Measurements from ENCODE around the gene RNF175.
"Not testable (repeated sequence)": the region's sequence is repeated elsewhere in the genome, so short reads cannot be mapped to it uniquely, and the experiment has no call there.

Gene RNF175

DNA sequence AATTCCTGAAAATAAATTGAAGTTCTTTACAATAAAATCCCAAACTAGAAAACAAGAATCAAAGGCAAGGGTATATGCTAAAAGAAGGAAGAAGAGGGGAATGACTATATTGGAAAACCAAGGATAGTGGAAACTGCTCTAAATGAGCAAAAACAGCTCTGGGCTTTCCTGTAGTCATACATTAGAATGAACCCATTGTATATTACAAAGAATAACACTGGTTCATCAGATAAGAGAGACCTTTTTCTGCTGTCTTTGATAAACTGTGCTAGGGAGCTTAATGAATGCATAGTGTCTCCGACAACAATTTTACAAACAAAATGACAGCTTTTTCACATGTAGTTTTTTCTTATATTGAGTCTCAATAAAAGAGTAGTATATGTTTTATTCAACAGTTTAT is 49.1 kb downstream of the RNF175 start:
- H3K4me1 Mint-ChIP-seq: peaks cover 3 to 13% of the 10 kb centered on the region in 2 donors

GRCh38 chr4:153706519-153706918 is 53.3 kb downstream of the RNF175 start:
- peaks cover 3 to 13% of the 10 kb centered on the region in 2 donors for H3K4me1 Mint-ChIP-seq
- no peaks in the 10 kb centered on the region for H3K27me3 Mint-ChIP-seq
- DNase-seq: no peak
- no peak overlapping the region for H3K4me3 Mint-ChIP-seq
- peaks cover 0 to 2% of the 10 kb centered on the region in 2 donors for H3K36me3 Mint-ChIP-seq
- no peaks in the 10 kb centered on the region for H3K9me3 Mint-ChIP-seq
- peak; percentile 51 to 65 for ATAC-seq (replicated peaks)
- H3K27ac Mint-ChIP-seq: peak overlapping the region; percentile 59

More for the DNA sequence above, 49.1 kb downstream of the RNF175 start:
- no peaks in the 10 kb centered on the region for H3K36me3 Mint-ChIP-seq
- H3K27ac Mint-ChIP-seq: no peak overlapping the region
- DNase-seq: no peak
- ATAC-seq (replicated peaks): no peak
- peaks cover 8 to 9% of the 10 kb centered on the region in 2 donors for H3K27me3 Mint-ChIP-seq
- no peak overlapping the region for H3K4me3 Mint-ChIP-seq
- H3K9me3 Mint-ChIP-seq: no peaks in the 10 kb centered on the region

DNA sequence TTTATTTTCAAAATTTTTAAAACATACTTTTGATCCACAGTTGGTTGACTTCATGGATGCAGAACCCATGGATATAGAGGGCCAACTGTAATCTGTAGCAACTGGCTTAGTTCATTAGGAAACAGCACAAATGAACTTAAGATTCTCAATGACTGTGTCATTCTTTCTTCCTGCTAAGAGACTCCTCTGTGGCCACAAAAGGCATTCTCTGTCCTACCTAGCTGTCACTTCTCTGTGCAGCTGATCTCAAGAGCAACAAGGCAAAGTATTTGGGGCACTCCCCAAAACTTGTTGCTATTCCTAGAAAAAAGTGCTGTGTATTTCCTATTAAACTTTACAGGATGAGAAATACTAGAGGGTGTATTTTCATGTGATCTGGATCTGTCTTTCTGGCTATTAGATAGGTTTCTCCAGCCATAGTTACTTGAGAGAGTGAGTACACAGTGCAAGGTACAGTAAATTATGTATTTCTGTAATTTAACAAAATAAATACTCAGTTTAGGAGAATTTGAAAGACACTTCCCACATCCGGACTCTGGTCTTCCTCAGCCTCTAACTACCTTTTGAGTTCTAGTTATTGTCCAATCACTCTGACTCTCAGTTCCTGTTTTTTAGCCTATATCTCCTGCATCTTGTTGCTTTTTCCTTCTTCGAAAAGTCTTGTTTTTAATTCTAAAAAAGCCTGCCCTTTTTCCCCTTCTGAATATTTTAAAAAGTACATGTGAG is 53.9 kb downstream of the RNF175 start:
- Mint-ChIP-seq H3K4me1 (peaks cover 3 to 13% of the 10 kb centered on the region in 2 donors), H3K27me3 (no peaks in the 10 kb centered on the region), H3K4me3 (no peak overlapping the region), H3K27ac (peak overlapping the region; percentile 25), H3K9me3 (no peaks in the 10 kb centered on the region), H3K36me3 (peaks cover 0 to 2% of the 10 kb centered on the region in 2 donors)
- DNase-seq (no peak), ATAC-seq (replicated peaks) (peak; percentile 62 to 72)

GRCh38 chr4:153704522-153704921 is 55.3 kb downstream of the RNF175 start:
- H3K4me3 Mint-ChIP-seq: no peak overlapping the region
- H3K36me3 Mint-ChIP-seq: peaks cover 0 to 2% of the 10 kb centered on the region in 2 donors
- H3K4me1 Mint-ChIP-seq: peaks cover 3 to 13% of the 10 kb centered on the region in 2 donors
- H3K27ac Mint-ChIP-seq: no peak overlapping the region
- no peaks in the 10 kb centered on the region for H3K9me3 Mint-ChIP-seq
- no peak for ATAC-seq (replicated peaks)
- no peaks in the 10 kb centered on the region for H3K27me3 Mint-ChIP-seq
- no peak for DNase-seq

GRCh38 chr4:153684971-153685371 is 74.9 kb downstream of the RNF175 start:
- H3K4me1 Mint-ChIP-seq: peaks cover 10 to 19% of the 10 kb centered on the region in 2 donors
- H3K9me3 Mint-ChIP-seq: peaks cover 7 to 8% of the 10 kb centered on the region in 2 donors
- H3K4me3 Mint-ChIP-seq: peak overlapping the region; percentile 83 to 87
- DNase-seq: no peak
- H3K27ac Mint-ChIP-seq: peak overlapping the region; percentile 56
- H3K27me3 Mint-ChIP-seq: peaks cover 15% of the 10 kb centered on the region in 2 donors
- peak in 1 of 2 donors; percentile 23 for ATAC-seq (replicated peaks)
- H3K36me3 Mint-ChIP-seq: peaks cover 21 to 22% of the 10 kb centered on the region in 2 donors

DNA sequence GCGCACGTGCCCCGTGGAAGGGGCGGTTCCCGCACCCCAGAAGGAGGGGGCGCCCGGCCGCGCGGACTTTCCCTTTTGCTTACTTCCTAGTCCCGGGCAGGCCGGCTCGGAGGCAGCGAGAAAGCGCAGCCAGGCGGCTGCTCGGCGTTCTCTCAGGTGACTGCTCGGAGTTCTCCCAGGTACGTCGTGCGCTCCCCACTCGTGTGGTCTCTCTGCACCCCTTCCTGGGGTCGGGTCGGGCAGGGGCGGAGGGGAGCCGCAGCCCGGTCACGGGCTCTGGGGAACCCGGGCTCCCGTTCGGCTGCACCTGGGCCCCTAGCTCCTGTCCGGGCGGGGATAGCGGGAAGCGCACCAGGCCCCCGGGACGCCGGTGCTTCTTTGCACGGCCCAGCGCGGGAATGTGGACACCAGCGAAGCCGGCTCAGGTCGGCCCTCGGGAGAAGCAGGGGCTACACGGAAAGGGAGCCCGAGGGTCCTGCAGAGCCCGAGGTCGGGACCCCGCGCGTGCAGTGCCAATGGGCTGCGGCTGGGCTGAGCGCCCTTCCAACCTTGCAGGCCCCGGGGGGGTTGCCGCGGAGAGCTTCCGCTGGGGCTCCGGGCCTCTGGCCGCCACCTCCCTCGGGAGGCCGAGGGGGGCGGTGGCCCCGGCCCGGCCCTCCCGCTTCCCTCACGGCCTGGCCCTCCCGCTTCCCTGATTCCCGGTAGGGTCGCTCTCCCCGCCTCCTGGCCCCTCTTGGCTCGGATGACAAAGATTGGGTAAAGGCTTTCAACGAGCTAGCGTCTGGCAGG is 75.4 kb downstream of the RNF175 start, which contains the start of gene TLR2:
Gene TLR2, plus strand, starts transcription at position 99 of the 789 bp plus-strand sequence. CDS start 18,628 bp downstream, outside the sequence.
- peak; percentile 96 to 97 for ATAC-seq (replicated peaks)
- peak within 1 kb of the TSS; percentile 56 for H3K27ac Mint-ChIP-seq
- H3K4me1 Mint-ChIP-seq: peaks cover 10 to 19% of the 10 kb centered on the region in 2 donors
- H3K27me3 Mint-ChIP-seq: peaks cover 15 to 20% of the 10 kb centered on the region in 2 donors
- H3K36me3 Mint-ChIP-seq: peaks cover 15 to 17% of the 10 kb centered on the region in 2 donors
- peaks cover 2 to 3% of the 10 kb centered on the region in 2 donors for H3K9me3 Mint-ChIP-seq
- peak; percentile 69 for DNase-seq
- H3K4me3 Mint-ChIP-seq: peak within 1 kb of the TSS; percentile 83 to 87

GRCh38 chr4:153683763-153684181 is 76.1 kb downstream of the RNF175 start:
- Mint-ChIP-seq H3K9me3 (peaks cover 0 to 3% of the 10 kb centered on the region in 2 donors), H3K4me3 (peak overlapping the region; percentile 73 to 87), H3K4me1 (peaks cover 10 to 19% of the 10 kb centered on the region in 2 donors), H3K27me3 (peaks cover 15 to 21% of the 10 kb centered on the region in 2 donors), H3K27ac (no peak overlapping the region), H3K36me3 (peaks cover 9 to 12% of the 10 kb centered on the region in 2 donors)
- no peak for ATAC-seq (replicated peaks)
- no peak for DNase-seq

DNA sequence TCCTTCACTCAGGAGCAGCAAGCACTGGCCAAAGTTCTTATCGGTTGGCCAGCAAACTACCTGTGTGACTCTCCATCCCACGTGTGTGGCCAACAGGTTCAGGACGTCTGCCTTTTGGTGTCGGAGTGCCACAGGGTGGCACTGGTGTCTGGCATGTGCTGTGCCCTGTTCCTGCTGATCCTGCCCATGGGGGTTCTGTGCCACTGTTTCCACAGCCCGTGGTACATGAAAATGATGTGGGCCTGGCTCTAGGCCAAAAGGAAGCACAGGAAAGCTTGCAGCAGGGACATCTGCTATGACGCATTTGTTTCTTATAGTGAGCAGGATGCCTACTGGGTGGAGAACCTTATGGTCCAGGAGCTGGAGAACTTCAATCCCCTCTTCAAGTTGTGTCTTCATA is 80.3 kb downstream of the RNF175 start:
- H3K27ac Mint-ChIP-seq: no peak overlapping the region
- H3K4me3 Mint-ChIP-seq: no peak overlapping the region
- DNase-seq: no peak
- peaks cover 11 to 19% of the 10 kb centered on the region in 2 donors for H3K9me3 Mint-ChIP-seq
- H3K36me3 Mint-ChIP-seq: peaks cover 0 to 11% of the 10 kb centered on the region in 2 donors
- H3K4me1 Mint-ChIP-seq: peaks cover 5 to 10% of the 10 kb centered on the region in 2 donors
- no peak for ATAC-seq (replicated peaks)
- peaks cover 10 to 14% of the 10 kb centered on the region in 2 donors for H3K27me3 Mint-ChIP-seq

- Mint-ChIP-seq H3K27me3 (peaks cover 6 to 13% of the 10 kb centered on the region in 2 donors), H3K27ac (no peak overlapping the region), H3K9me3 (peaks cover 15 to 34% of the 10 kb centered on the region in 2 donors), H3K4me3 (no peak overlapping the region), H3K4me1 (no peaks in the 10 kb centered on the region), H3K36me3 (peaks cover 0 to 11% of the 10 kb centered on the region in 2 donors)
- no peak for ATAC-seq (replicated peaks)
- no peak for DNase-seq
Measured at GRCh38 chr4:153676984-153677383, 82.8 kb downstream of the RNF175 start.

GRCh38 chr4:153676486-153676885 is 83.3 kb downstream of the RNF175 start:
- H3K4me3 Mint-ChIP-seq: no peak overlapping the region
- no peak overlapping the region for H3K27ac Mint-ChIP-seq
- peaks cover 11 to 18% of the 10 kb centered on the region in 2 donors for H3K27me3 Mint-ChIP-seq
- peaks cover 0 to 11% of the 10 kb centered on the region in 2 donors for H3K36me3 Mint-ChIP-seq
- ATAC-seq (replicated peaks) (no peak), DNase-seq (no peak)
- H3K9me3 Mint-ChIP-seq: peaks cover 15 to 34% of the 10 kb centered on the region in 2 donors
- no peaks in the 10 kb centered on the region for H3K4me1 Mint-ChIP-seq

DNA sequence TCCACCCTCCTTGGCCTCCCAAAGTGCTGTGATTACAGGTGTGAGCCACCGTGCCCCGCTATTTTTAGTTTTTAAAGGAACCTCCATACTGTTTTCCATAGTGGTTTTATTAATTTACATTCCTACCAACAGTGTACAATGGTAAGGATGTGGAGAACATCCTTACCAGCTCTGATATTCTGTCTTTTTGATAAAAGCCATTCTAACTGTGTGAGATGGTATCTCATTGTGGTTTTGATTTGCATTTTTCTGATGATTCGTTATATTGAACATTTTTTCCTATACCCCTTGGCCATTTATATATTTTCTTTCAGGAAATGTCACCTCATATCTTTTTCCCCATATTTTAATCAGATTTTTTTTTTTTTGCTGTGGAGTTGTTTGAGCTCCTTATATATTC is 90.0 kb downstream of the RNF175 start:
- Mint-ChIP-seq H3K27ac (no peak overlapping the region), H3K9me3 (peaks cover 7 to 22% of the 10 kb centered on the region in 2 donors)
- no peak for ATAC-seq (replicated peaks)

GRCh38 chr4:153668647-153669046 is 91.2 kb downstream of the RNF175 start:
- H3K36me3 Mint-ChIP-seq: peaks cover 0 to 8% of the 10 kb centered on the region in 2 donors
- H3K27me3 Mint-ChIP-seq: peaks cover 20 to 25% of the 10 kb centered on the region in 2 donors
- H3K27ac Mint-ChIP-seq: no peak overlapping the region
- ATAC-seq (replicated peaks): no peak
- H3K4me3 Mint-ChIP-seq: no peak overlapping the region
- H3K9me3 Mint-ChIP-seq: peaks cover 5 to 15% of the 10 kb centered on the region in 2 donors
- no peak for DNase-seq
- no peaks in the 10 kb centered on the region for H3K4me1 Mint-ChIP-seq

More for the DNA sequence above, 90.0 kb downstream of the RNF175 start:
- Mint-ChIP-seq H3K27me3 (peaks cover 24 to 25% of the 10 kb centered on the region in 2 donors), H3K4me3 (no peak overlapping the region), H3K36me3 (peaks cover 0 to 4% of the 10 kb centered on the region in 2 donors), H3K4me1 (no peaks in the 10 kb centered on the region)
- no peak for DNase-seq

DNA sequence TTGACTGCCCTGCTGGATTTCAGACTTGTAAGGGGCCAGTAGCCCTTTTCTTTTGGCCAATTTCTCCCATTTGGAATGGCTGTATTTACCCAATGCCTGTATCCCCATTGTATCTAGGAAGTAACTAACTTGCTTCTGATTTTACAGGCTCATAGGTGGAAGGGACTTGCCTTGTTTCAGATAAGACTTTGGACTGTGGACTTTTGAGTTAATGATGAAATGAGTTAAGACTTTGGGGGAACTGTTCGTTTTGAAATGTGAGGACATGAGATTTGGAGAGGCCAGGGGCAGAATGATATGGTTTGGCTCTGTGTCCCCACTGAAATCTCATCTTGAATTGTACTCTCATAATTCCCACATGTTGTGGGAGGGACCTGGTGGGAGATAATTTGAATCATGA is 93.3 kb downstream of the RNF175 start:
- ATAC-seq (replicated peaks); DNase-seq; H3K27ac Mint-ChIP-seq; H3K4me3 Mint-ChIP-seq; H3K4me1 Mint-ChIP-seq: not testable (repeated sequence)
- Mint-ChIP-seq H3K36me3 (peaks cover 3 to 16% of the 10 kb centered on the region in 2 donors), H3K9me3 (peaks cover 9 to 20% of the 10 kb centered on the region in 2 donors), H3K27me3 (peaks cover 19 to 23% of the 10 kb centered on the region in 2 donors)

DNA sequence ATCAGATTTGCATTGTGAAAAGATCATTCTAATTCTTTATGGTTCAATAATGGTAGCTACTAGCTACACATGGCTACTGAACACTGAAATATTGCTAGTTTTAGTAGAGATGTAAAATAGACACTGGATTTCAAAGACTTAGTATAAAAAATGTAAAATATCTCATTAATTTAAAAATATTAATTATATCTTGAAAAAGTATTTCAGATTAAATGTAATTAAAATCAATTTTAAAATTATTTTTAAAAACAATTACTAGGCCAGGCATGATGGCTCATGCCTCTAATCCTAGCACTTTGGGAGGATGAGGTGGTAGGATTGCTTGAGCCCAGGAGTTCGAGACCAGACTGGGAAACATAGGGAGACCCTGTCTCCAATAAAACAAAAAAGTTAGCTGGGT is 96.2 kb downstream of the RNF175 start:
- no peak overlapping the region for H3K4me3 Mint-ChIP-seq
- no peak overlapping the region for H3K27ac Mint-ChIP-seq
- H3K27me3 Mint-ChIP-seq: peaks cover 11 to 15% of the 10 kb centered on the region in 2 donors
- peaks cover 3 to 16% of the 10 kb centered on the region in 2 donors for H3K36me3 Mint-ChIP-seq
- ATAC-seq (replicated peaks): no peak
- peaks cover 9 to 20% of the 10 kb centered on the region in 2 donors for H3K9me3 Mint-ChIP-seq
- no peak for DNase-seq
- no peaks in the 10 kb centered on the region for H3K4me1 Mint-ChIP-seq

Measured in stimulated activated naive B cell treated with anti-CD40 and anti-IgM and Interleukin-4, amounts not matched to agents 10 μg/mL and 1 μg/mL and 100 μg/mL, for 72 hours (primary cell).